Kidney (tissue), 14 donors: ENCODE data around the gene RNF14. TPM values are rescaled to one million over a fixed set of nuclear protein-coding genes. Genes with fewer than 3 reads are reported as not detected.

ENCODE experiments used
- DNase-seq, 5 donors: peaks; one replicate each; pipeline ENCODE4 v3.0.0-alpha.2; 2013 to 2020
- FAIRE-seq: peaks from 2 replicates; lab custom pipeline; 2012; peaks lifted over from hg19 to GRCh38; lab: Jason Lieb, UNC
- H3K27ac ChIP-seq, 2 donors: one replicate each; pipeline ENCODE4 v1.7.0; 2013; ENCODE audit warnings: low read depth in 2 of 2, low read length in 2 of 2, inconsistent platforms in 1 of 2
- H3K27me3 ChIP-seq: one replicate; pipeline ENCODE4 v1.7.1; 2013; ENCODE audit warnings: low read length, inconsistent platforms; ENCODE audit not compliant: control insufficient read depth, insufficient read depth
- H3K36me3 ChIP-seq, 3 donors: one replicate each; pipeline versions ENCODE4 v1.7.0 to v1.7.1; 2013; ENCODE audit warnings: low read length in 3 of 3, control low read depth in 1 of 3, inconsistent platforms in 1 of 3; ENCODE audit not compliant: insufficient read depth in 3 of 3, control insufficient read depth in 2 of 3
- H3K4me1 ChIP-seq, 3 donors: one replicate each; pipeline versions ENCODE4 v1.7.0 to v1.7.1; 2013; ENCODE audit warnings: low read length in 3 of 3, inconsistent platforms in 1 of 3, low read depth in 1 of 3; ENCODE audit not compliant: control insufficient read depth in 2 of 3, insufficient read depth in 2 of 3
- H3K4me3 ChIP-seq, 3 donors: one replicate each; pipeline versions ENCODE4 v1.7.0 to v1.8.1; 2013; ENCODE audit warnings: low read length in 3 of 3, control low read depth in 1 of 3, inconsistent platforms in 1 of 3
- H3K9ac ChIP-seq, 3 donors: one replicate each; pipeline versions ENCODE4 v1.7.0 to v1.7.1; 2013; ENCODE audit warnings: low read length in 3 of 3, control low read depth in 1 of 3, inconsistent platforms in 1 of 3
- H3K9me3 ChIP-seq, 3 donors: one replicate each; pipeline versions ENCODE4 v1.7.0 to v1.7.1; 2013; ENCODE audit warnings: low read length in 3 of 3, control low read depth in 1 of 3, inconsistent platforms in 1 of 3; ENCODE audit not compliant: control insufficient read depth in 2 of 3, insufficient read depth in 1 of 3
- intact Hi-C: fragments of 100-400 bp; cut with DNase I; formaldehyde crosslinking; loops from one replicate; pipeline ENCODE4 v1.11.1; 2022
- polyA plus RNA-seq: library from polyadenylated mRNA; stranded (reverse); fragments of 350-450 nt; fragmentation: Illumina TruSeq; extraction: RNeasy Lipid Tissue Mini Kit (QIAGEN cat#74804); gene quantifications from one replicate; pipeline ENCODE4 v1.2.3, GENCODE V29; 2014; ENCODE audit warnings: low read depth, low replicate concordance; ENCODE audit not compliant: insufficient read depth
- total RNA-seq: library from RNA; stranded (reverse); fragmentation: NEBNext Ultra II Directional; extraction: Animal tissue kit (Norgen Biotek cat#: 25700); gene quantifications from one replicate; pipeline ENCODE4 v1.2.1, GENCODE V29; 2021
- TF ChIP-seq, protein P1 (sequence below): IDR thresholded peaks from 3 replicates; pipeline ENCODE4 v1.5.1; 2012; ENCODE audit warnings: mild to moderate bottlenecking, moderate library complexity, borderline replicate concordance; ENCODE audit not compliant: insufficient read depth; ENCODE audit errors: extremely low read depth
- donor health status: control.
- donor health status: control.
- donor health status: control.
- donor health status: control.
- donor health status: control.
- donor health status: DM: yes; HTN: yes; CAD: no.
- donor health status: Normal renal cell carcinoma (clear cell type).

RNF14 gene
- total and polyA plus RNA-seq, 2 donors from 2014 or later: 53.5 to 69.3 TPM

DNA sequence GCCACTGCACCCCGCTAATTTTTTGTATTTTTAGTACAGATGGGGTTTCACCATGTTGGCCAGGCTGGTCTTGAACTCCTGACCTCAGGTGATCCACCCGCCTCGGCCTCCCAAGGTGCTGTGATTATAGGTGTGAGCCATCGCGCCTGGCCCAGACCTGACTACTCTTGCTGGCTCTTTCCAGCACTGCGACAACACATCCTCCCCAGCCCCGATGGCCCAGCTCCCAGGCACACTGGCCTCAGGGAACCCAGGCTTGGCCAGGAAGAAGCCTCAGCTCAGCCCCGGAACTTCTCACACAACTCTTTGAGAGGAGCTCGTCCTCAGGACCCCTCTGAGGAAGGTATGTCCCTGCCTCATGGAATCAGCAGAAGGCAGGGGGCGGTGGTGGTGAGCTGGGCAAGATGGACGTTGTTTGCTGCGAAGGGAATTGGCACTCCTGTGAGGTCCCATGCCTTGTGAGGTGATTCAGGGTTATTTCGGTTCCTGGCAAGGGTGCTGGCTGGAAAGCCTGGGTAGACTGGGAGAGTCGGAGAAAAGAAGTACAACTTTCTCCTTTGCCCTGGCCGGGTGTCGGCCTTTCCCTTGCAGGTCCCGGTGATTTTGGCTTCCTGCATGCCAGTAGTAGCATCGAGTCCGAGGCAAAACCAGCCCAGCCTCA lies 39.4 kb upstream of the RNF14 start:
- H3K27ac ChIP-seq: no peak overlapping the region
- intact Hi-C loops: no loop called here
- H3K36me3 ChIP-seq: peaks cover 8 to 76% (median 66%) of the 10 kb centered on the region in 3 donors
- peaks cover 0 to 3% (median 0%) of the 10 kb centered on the region in 3 donors for H3K4me1 ChIP-seq
- TF ChIP-seq, protein P1, sequence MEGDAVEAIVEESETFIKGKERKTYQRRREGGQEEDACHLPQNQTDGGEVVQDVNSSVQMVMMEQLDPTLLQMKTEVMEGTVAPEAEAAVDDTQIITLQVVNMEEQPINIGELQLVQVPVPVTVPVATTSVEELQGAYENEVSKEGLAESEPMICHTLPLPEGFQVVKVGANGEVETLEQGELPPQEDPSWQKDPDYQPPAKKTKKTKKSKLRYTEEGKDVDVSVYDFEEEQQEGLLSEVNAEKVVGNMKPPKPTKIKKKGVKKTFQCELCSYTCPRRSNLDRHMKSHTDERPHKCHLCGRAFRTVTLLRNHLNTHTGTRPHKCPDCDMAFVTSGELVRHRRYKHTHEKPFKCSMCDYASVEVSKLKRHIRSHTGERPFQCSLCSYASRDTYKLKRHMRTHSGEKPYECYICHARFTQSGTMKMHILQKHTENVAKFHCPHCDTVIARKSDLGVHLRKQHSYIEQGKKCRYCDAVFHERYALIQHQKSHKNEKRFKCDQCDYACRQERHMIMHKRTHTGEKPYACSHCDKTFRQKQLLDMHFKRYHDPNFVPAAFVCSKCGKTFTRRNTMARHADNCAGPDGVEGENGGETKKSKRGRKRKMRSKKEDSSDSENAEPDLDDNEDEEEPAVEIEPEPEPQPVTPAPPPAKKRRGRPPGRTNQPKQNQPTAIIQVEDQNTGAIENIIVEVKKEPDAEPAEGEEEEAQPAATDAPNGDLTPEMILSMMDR: no peak
- no peak overlapping the region for H3K4me3 ChIP-seq
- no peaks in the 10 kb centered on the region for H3K27me3 ChIP-seq
- H3K9me3 ChIP-seq: no peaks in the 10 kb centered on the region
- DNase-seq: no peak
- H3K9ac ChIP-seq: no peak overlapping the region
- no peak for FAIRE-seq

DNA sequence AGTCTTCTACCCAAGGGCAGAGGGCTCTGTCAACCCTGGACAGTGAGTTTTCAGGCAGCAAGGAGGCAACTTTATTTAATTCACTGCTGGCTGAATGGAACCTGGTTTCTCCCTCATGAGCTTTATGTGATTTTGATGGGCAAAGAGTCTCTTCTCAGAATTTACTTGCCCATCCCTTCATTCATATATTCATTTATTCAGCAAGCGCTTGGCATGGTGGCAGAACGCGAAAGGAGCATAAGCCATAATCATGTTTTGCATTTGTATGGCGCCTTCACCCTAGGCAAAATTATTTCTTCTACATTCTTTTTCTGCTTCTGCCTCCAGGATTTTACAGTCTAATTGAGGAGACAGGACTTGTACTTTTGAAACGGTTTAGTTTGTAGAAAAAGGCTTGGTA lies 37.2 kb upstream of the RNF14 start:
- TF ChIP-seq, protein P1: no peak
- H3K9me3 ChIP-seq: no peaks in the 10 kb centered on the region
- intact Hi-C loops: no loop called here
- H3K4me3 ChIP-seq: no peak overlapping the region
- FAIRE-seq (no peak), DNase-seq (no peak)
- H3K9ac ChIP-seq: no peak overlapping the region
- H3K27ac ChIP-seq: no peak overlapping the region
- no peaks in the 10 kb centered on the region for H3K27me3 ChIP-seq
- no peaks in the 10 kb centered on the region for H3K4me1 ChIP-seq
- peaks cover 5 to 86% (median 70%) of the 10 kb centered on the region in 3 donors for H3K36me3 ChIP-seq

DNA sequence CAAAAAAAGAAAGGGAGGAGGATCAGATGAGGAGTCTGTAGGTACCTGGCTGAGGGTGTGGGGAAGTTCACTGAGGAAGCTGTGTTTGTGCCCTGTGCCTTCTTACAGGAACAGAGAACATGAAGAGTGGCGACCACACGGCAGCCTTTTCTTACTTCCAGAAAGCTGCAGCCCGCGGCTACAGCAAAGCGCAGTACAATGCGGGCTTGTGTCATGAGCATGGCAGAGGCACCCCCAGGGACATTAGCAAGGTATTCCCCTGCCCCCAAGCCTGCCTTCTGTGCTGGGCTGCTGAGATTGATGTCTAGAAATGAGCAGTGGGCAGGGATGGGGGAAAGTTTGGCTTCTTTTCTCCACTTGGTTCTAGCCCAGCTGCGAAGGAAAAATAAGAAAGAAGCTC lies 35.8 kb upstream of the RNF14 start:
- Histone ChIP-seq H3K27me3 (no peaks in the 10 kb centered on the region), H3K4me1 (no peaks in the 10 kb centered on the region), H3K27ac (no peak overlapping the region), H3K9ac (no peak overlapping the region), H3K4me3 (no peak overlapping the region), H3K36me3 (peaks cover 5 to 80% (median 63%) of the 10 kb centered on the region in 3 donors), H3K9me3 (no peaks in the 10 kb centered on the region)
- DNase-seq: no peak
- intact Hi-C loops: no loop called here
- TF ChIP-seq, protein P1: no peak
- no peak for FAIRE-seq
